ENCODE data around the gene LGI2. TPM values are rescaled to one million over a fixed set of nuclear protein-coding genes. Genes with fewer than 3 reads are reported as not detected.
"Not testable (repeated sequence)": the region's sequence is repeated elsewhere in the genome, so short reads cannot be mapped to it uniquely, and the experiment has no call there.

Gene LGI2
- total and polyA plus RNA-seq, 4 donors, result 0.05 to 0.19 (median 0.08) TPM; not detected in 1

GRCh38 chr4:25015012-25015411 lies 15.7 kb downstream of the LGI2 start:
- Histone ChIP-seq H3K36me3 (ENCODE audit: control insufficient read depth in 4 of 4, insufficient read depth in 3 of 4, low read depth in 1 of 4, low read length in 3 of 4) (no peaks in the 10 kb centered on the region), H3K27me3 (ENCODE audit: control insufficient read depth in 4 of 4, insufficient read depth in 4 of 4, low read length in 3 of 4) (no peaks in the 10 kb centered on the region), H3K27ac (ENCODE audit: low read depth in 1 of 2, low read length in 2 of 2) (no peak overlapping the region), H3K9ac (ENCODE audit: low read depth in 1 of 2, low read length in 2 of 2) (no peak overlapping the region), H3K9me3 (ENCODE audit: control insufficient read depth in 4 of 4, low read length in 3 of 4) (no peaks in the 10 kb centered on the region), H3K4me3 (ENCODE audit: low read depth in 1 of 3, low read length in 3 of 3) (no peak overlapping the region), H3K4me1 (ENCODE audit: control insufficient read depth in 4 of 4, insufficient read depth in 4 of 4, low read length in 3 of 4) (no peaks in the 10 kb centered on the region)
- WGBS, result 75% methylated on average over 3 of the region's 3 CpGs
- no peak for DNase-seq (ENCODE audit: low spot score)
- TF ChIP-seq SP1 (IDR thresholded peaks at IDR 0.05), result no peak

- H3K9ac ChIP-seq (ENCODE audit: low read depth in 1 of 2, low read length in 2 of 2); DNase-seq (ENCODE audit: low spot score); H3K4me1 ChIP-seq (ENCODE audit: control insufficient read depth in 4 of 4, insufficient read depth in 4 of 4, low read length in 3 of 4); H3K9me3 ChIP-seq (ENCODE audit: control insufficient read depth in 4 of 4, low read length in 3 of 4); H3K27me3 ChIP-seq (ENCODE audit: control insufficient read depth in 4 of 4, insufficient read depth in 4 of 4, low read length in 3 of 4); H3K27ac ChIP-seq (ENCODE audit: low read depth in 1 of 2, low read length in 2 of 2); H3K36me3 ChIP-seq (ENCODE audit: control insufficient read depth in 4 of 4, insufficient read depth in 3 of 4, low read depth in 1 of 4, low read length in 3 of 4); H3K4me3 ChIP-seq (ENCODE audit: low read depth in 1 of 3, low read length in 3 of 3): not testable (repeated sequence)
- 80% methylated on average over 1 of the region's 1 CpG for WGBS
Observed at GRCh38 chr4:25014662-25014983, 16.1 kb downstream of the LGI2 start.

GRCh38 chr4:25013756-25014661 lies 16.7 kb downstream of the LGI2 start:
- Histone ChIP-seq H3K27me3 (ENCODE audit: control insufficient read depth in 4 of 4, insufficient read depth in 4 of 4, low read length in 3 of 4) (no peaks in the 10 kb centered on the region), H3K36me3 (ENCODE audit: control insufficient read depth in 4 of 4, insufficient read depth in 3 of 4, low read depth in 1 of 4, low read length in 3 of 4) (no peaks in the 10 kb centered on the region), H3K27ac (ENCODE audit: low read depth in 1 of 2, low read length in 2 of 2) (no peak overlapping the region), H3K4me3 (ENCODE audit: low read depth in 1 of 3, low read length in 3 of 3) (no peak overlapping the region), H3K9me3 (ENCODE audit: control insufficient read depth in 4 of 4, low read length in 3 of 4) (no peaks in the 10 kb centered on the region), H3K9ac (ENCODE audit: low read depth in 1 of 2, low read length in 2 of 2) (no peak overlapping the region), H3K4me1 (ENCODE audit: control insufficient read depth in 4 of 4, insufficient read depth in 4 of 4, low read length in 3 of 4) (no peaks in the 10 kb centered on the region)
- no peak for DNase-seq (ENCODE audit: low spot score)
- 85% methylated on average over 9 of the region's 9 CpGs for WGBS
- no peak for TF ChIP-seq TAF1 (conservative IDR thresholded peaks at IDR 0.05)
- no peak for TF ChIP-seq HNF4G (IDR thresholded peaks at IDR 0.05)
- no peak for TF ChIP-seq RAD21 (IDR thresholded peaks at IDR 0.05)
- no peak for TF ChIP-seq MAX (IDR thresholded peaks at IDR 0.05)
- no peak for TF ChIP-seq NR2F2 (IDR thresholded peaks at IDR 0.05)
- no peak for TF ChIP-seq ZBTB33 (IDR thresholded peaks at IDR 0.05)
- TF ChIP-seq REST (IDR thresholded peaks at IDR 0.05), result no peak
- TF ChIP-seq RXRA (IDR thresholded peaks at IDR 0.05), result no peak
- TF ChIP-seq SP1 (IDR thresholded peaks at IDR 0.05), result no peak
- TF ChIP-seq YY1 (IDR thresholded peaks at IDR 0.05), result no peak
- no peak for TF ChIP-seq HNF4A (conservative IDR thresholded peaks at IDR 0.05)
- no peak for TF ChIP-seq CTCF (IDR thresholded peaks at IDR 0.05; ENCODE audit: low read depth, low read length, missing input control)
- no peak for TF ChIP-seq GABPA (IDR thresholded peaks at IDR 0.05 in 1 of 2, conservative IDR thresholded peaks at IDR 0.05 in 1 of 2)
- no peak for TF ChIP-seq EGR1 (IDR thresholded peaks at IDR 0.05; ENCODE audit: low read depth in 2 of 2)
- TF ChIP-seq FOXA1 (IDR thresholded peaks at IDR 0.05), result no peak
- no peak for TF ChIP-seq FOXA2 (IDR thresholded peaks at IDR 0.05)
- no peak for TF ChIP-seq ATF3 (IDR thresholded peaks at IDR 0.05)
- TF ChIP-seq JUND (IDR thresholded peaks at IDR 0.05), result no peak
